Measurements from ENCODE around the gene NEU1.
"Not testable (repeated sequence)": the region's sequence is repeated elsewhere in the genome, so short reads cannot be mapped to it uniquely, and the experiment has no call there.

Gene NEU1

GRCh38 chr6:31822036-31822821 is 40.4 kb downstream of the NEU1 start:
- DNase-seq (ENCODE audit: extremely low read depth in 1 of 2, low read depth in 1 of 2): no peak

GRCh38 chr6:31821301-31822035 is 41.2 kb downstream of the NEU1 start:
- peak in 1 of 2 donors; percentile 57 for DNase-seq (ENCODE audit: extremely low read depth in 1 of 2, low read depth in 1 of 2)

GRCh38 chr6:31820399-31820798 is 42.2 kb downstream of the NEU1 start:
- DNase-seq (ENCODE audit: extremely low read depth in 1 of 2, low read depth in 1 of 2): not testable (repeated sequence)

GRCh38 chr6:31819871-31820299 is 42.7 kb downstream of the NEU1 start:
- no peak for DNase-seq (ENCODE audit: extremely low read depth in 1 of 2, low read depth in 1 of 2)

- DNase-seq (ENCODE audit: extremely low read depth in 1 of 2, low read depth in 1 of 2): not testable (repeated sequence)
Observed at GRCh38 chr6:31817929-31818511, 44.6 kb downstream of the NEU1 start.

- DNase-seq (ENCODE audit: extremely low read depth in 1 of 2, low read depth in 1 of 2): not testable (repeated sequence)
Observed at GRCh38 chr6:31817133-31817928, 45.3 kb downstream of the NEU1 start.

- peak in 1 of 2 donors; percentile 69 for DNase-seq (ENCODE audit: extremely low read depth in 1 of 2, low read depth in 1 of 2)
Observed at GRCh38 chr6:31815025-31815838, 47.4 kb downstream of the NEU1 start, which contains the start of the genes HSPA1A and HSPA1L. HSPA1A (plus strand) TSS chr6:31815543; CDS start chr6:31815757, 214 bp downstream. HSPA1L (minus strand) TSS chr6:31815283; CDS start chr6:31811972, 3,311 bp downstream.

- DNase-seq (ENCODE audit: extremely low read depth in 1 of 2, low read depth in 1 of 2): peak in 1 of 2 donors; percentile 64
Observed at GRCh38 chr6:31814677-31815024, 48.0 kb downstream of the NEU1 start.

GRCh38 chr6:31813465-31813849 is 49.2 kb downstream of the NEU1 start:
- DNase-seq (ENCODE audit: extremely low read depth in 1 of 2, low read depth in 1 of 2): no peak

GRCh38 chr6:31811645-31812044 is 51.0 kb downstream of the NEU1 start:
- no peak for DNase-seq (ENCODE audit: extremely low read depth in 1 of 2, low read depth in 1 of 2)

- not testable (repeated sequence) for DNase-seq (ENCODE audit: extremely low read depth in 1 of 2, low read depth in 1 of 2)
Observed at GRCh38 chr6:31808599-31808998, 54.0 kb downstream of the NEU1 start.

Measured in stimulated activated CD8-positive, alpha-beta memory T cell treated with anti-CD3 and anti-CD28 coated beads, Interleukin-7, amount 100 ng/mL, for 48 hours (primary cell).